K562 (cell line): ENCODE results near the gene NDUFB3. TPM values are rescaled to one million over a fixed set of nuclear protein-coding genes. Genes with fewer than 3 reads are reported as not detected.

Experiments
- BACH1 ChIP-seq: fragments of 200-800 bp; sonication (Bioruptor generic); IDR thresholded peaks from 2 replicates; pipeline ENCODE4 v1.6.1; 2016; ENCODE audit warnings: missing genetic modification characterization, missing compliant biosample characterization
- CC2D1A ChIP-seq: fragments of 450-650 bp; IDR thresholded peaks from 2 replicates; pipeline ENCODE4 v1.6.1; 2017; ENCODE audit warnings: mild to moderate bottlenecking
- ELF2 ChIP-seq: fragments of 250-450 bp; sonication (Bioruptor Pico); IDR thresholded peaks from 2 replicates; pipeline ENCODE4 v1.5.0; 2021; ENCODE audit warnings: mild to moderate bottlenecking
- FIP1L1 ChIP-seq: fragments of 200-400 bp; formaldehyde crosslinking; IDR thresholded peaks from 2 replicates; pipeline ENCODE4 v1.6.1; 2018; ENCODE audit warnings: mild to moderate bottlenecking, low read depth, low read length; ENCODE audit not compliant: poor library complexity, severe bottlenecking
- LARP7 ChIP-seq: fragments of 450-650 bp; IDR thresholded peaks from 2 replicates; pipeline ENCODE4 v1.6.1; 2016
- MNT ChIP-seq, 2 experiments: fragments of 450-650 bp; conservative IDR thresholded peaks; 2 replicates each; pipeline ENCODE4 v1.6.1; 2017; ENCODE audit warnings: mild to moderate bottlenecking in 2 of 2, moderate library complexity in 2 of 2
- NCOA1 ChIP-seq: fragments of 450-650 bp; IDR thresholded peaks from 2 replicates; pipeline ENCODE4 v1.6.1; 2016; ENCODE audit warnings: low read depth
- NONO ChIP-seq, 2 experiments: fragments of 200-400 bp in 1 of 2; fragments of 450-650 bp in 1 of 2; formaldehyde crosslinking in 1 of 2; IDR thresholded peaks; 2 replicates each; pipeline ENCODE4 v1.6.1; 2017; ENCODE audit warnings: low read depth in 2 of 2, mild to moderate bottlenecking in 2 of 2, moderate library complexity in 2 of 2, low read length in 1 of 2
- NR3C1 ChIP-seq: sonication (generic); formaldehyde crosslinking; IDR thresholded peaks from 2 replicates; pipeline ENCODE4 v1.8.1; 2022; ENCODE audit warnings: missing genetic modification reagents
- RBFOX2 ChIP-seq: fragments of 200-400 bp; formaldehyde crosslinking; IDR thresholded peaks from 2 replicates; pipeline ENCODE4 v1.6.1; 2017; ENCODE audit warnings: low read depth, mild to moderate bottlenecking, low read length, moderate library complexity
- SP2 ChIP-seq: IDR thresholded peaks from 2 replicates; pipeline ENCODE4 v1.6.1; 2011; ENCODE audit warnings: mild to moderate bottlenecking, low read depth, low read length, moderate library complexity; ENCODE audit not compliant: poor library complexity, severe bottlenecking; ENCODE audit errors: extremely low read depth
- TAF1 ChIP-seq: IDR thresholded peaks from 2 replicates; pipeline ENCODE4 v1.6.1; 2011; ENCODE audit warnings: mild to moderate bottlenecking, low read length, moderate library complexity; ENCODE audit not compliant: insufficient read depth, control insufficient read depth, severe bottlenecking; ENCODE audit errors: extremely low read depth
- ZNF766 ChIP-seq: fragments of 200-800 bp; sonication (Bioruptor generic); conservative IDR thresholded peaks from 2 replicates; pipeline ENCODE4 v1.6.1; 2016; ENCODE audit warnings: missing genetic modification characterization, missing compliant biosample characterization
- polyA plus RNA-seq, 8 experiments: library from polyadenylated mRNA; depleted of rRNA in 4 of 8; stranded (reverse) in 5 of 8; unstranded in 3 of 8; fragments of >200 nt; fragmentation: Nextera tagmentation in 2 of 8; fragmentation: Illumina TruSeq in 1 of 8; extraction: Ambion mirVana in 2 of 8; extraction: Trizol in 1 of 8; gene quantifications; 2 replicates each; pipeline versions ENCODE4 v1.2.1 to v1.2.3, GENCODE V29; 2011 to 2014; ENCODE audit warnings: inconsistent platforms in 1 of 8, missing spikeins in 1 of 8
- total RNA-seq, 7 experiments: library from RNA; depleted of rRNA in 6 of 7; stranded (reverse); fragments of >200 nt in 6 of 7; fragmentation: Illumina TruSeq in 2 of 7; extraction: Trizol in 2 of 7; gene quantifications; 2 replicates each; pipeline versions ENCODE4 v1.2.1 to v1.2.3, GENCODE V29; 2011 to 2021; ENCODE audit warnings: low replicate concordance in 1 of 7
- TF ChIP-seq, protein P1 (sequence below): sonication (generic); formaldehyde crosslinking; IDR thresholded peaks from 2 replicates; pipeline ENCODE4 v1.8.1; 2023; ENCODE audit warnings: mild to moderate bottlenecking, missing genetic modification reagents
- TF ChIP-seq, protein P2 (sequence below): fragments of 250-450 bp; sonication (Bioruptor Pico); IDR thresholded peaks from 2 replicates; pipeline ENCODE4 v1.9.0; 2021; ENCODE audit warnings: mild to moderate bottlenecking
- TF ChIP-seq, protein P3 (sequence below): fragments of 450-650 bp; IDR thresholded peaks from 2 replicates; pipeline ENCODE4 v1.6.1; 2016; ENCODE audit warnings: antibody characterized with exemption
- TF ChIP-seq, protein P4 (sequence below): sonication (generic); formaldehyde crosslinking; IDR thresholded peaks from 2 replicates; pipeline ENCODE4 v1.8.0; 2022; ENCODE audit warnings: mild to moderate bottlenecking, missing genetic modification reagents

The NDUFB3 gene
- total and polyA plus RNA-seq, 9 of the 15 experiments (the other 6 are each of a cell fraction or from before 2014, with no cell fraction given): 126 to 786 (median 156) TPM

GRCh38 chr2:201118121-201118960 lies 46.5 kb downstream of the NDUFB3 start (continued):
- TF ChIP-seq CC2D1A: no peak
- TF ChIP-seq NONO (IDR thresholded peaks at IDR 0.05; ENCODE audit: low read depth in 2 of 2, low read length in 1 of 2): no peak
- TF ChIP-seq, protein P1, sequence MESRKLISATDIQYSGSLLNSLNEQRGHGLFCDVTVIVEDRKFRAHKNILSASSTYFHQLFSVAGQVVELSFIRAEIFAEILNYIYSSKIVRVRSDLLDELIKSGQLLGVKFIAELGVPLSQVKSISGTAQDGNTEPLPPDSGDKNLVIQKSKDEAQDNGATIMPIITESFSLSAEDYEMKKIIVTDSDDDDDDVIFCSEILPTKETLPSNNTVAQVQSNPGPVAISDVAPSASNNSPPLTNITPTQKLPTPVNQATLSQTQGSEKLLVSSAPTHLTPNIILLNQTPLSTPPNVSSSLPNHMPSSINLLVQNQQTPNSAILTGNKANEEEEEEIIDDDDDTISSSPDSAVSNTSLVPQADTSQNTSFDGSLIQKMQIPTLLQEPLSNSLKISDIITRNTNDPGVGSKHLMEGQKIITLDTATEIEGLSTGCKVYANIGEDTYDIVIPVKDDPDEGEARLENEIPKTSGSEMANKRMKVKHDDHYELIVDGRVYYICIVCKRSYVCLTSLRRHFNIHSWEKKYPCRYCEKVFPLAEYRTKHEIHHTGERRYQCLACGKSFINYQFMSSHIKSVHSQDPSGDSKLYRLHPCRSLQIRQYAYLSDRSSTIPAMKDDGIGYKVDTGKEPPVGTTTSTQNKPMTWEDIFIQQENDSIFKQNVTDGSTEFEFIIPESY (CRISPR knock-in tag): no peak
- TF ChIP-seq NR3C1 (CRISPR knock-in tag): no peak
- TF ChIP-seq, protein P2, sequence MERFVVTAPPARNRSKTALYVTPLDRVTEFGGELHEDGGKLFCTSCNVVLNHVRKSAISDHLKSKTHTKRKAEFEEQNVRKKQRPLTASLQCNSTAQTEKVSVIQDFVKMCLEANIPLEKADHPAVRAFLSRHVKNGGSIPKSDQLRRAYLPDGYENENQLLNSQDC (CRISPR knock-in tag): no peak
- TF ChIP-seq, protein P3, sequence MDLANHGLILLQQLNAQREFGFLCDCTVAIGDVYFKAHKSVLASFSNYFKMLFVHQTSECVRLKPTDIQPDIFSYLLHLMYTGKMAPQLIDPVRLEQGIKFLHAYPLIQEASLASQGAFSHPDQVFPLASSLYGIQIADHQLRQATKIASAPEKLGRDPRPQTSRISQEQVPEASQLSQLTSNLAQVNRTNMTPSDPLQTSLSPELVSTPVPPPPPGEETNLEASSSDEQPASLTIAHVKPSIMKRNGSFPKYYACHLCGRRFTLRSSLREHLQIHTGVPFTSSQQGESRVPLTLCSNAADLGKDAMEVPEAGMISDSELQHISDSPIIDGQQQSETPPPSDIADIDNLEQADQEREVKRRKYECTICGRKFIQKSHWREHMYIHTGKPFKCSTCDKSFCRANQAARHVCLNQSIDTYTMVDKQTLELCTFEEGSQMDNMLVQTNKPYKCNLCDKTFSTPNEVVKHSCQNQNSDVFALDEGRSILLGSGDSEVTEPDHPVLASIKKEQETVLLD: peak; percentile 78; the same call in 1 of the 2 replicates
- TF ChIP-seq MNT (conservative IDR thresholded peaks at IDR 0.05): peak; percentile 43 to 63; a peak in 3 of 4 replicates
- no peak for TF ChIP-seq BACH1 (tag)
- no peak for TF ChIP-seq SP2
- no peak for TF ChIP-seq NCOA1
- no peak for TF ChIP-seq LARP7
- peak; percentile 81 for TF ChIP-seq RBFOX2
- TF ChIP-seq, protein P4, sequence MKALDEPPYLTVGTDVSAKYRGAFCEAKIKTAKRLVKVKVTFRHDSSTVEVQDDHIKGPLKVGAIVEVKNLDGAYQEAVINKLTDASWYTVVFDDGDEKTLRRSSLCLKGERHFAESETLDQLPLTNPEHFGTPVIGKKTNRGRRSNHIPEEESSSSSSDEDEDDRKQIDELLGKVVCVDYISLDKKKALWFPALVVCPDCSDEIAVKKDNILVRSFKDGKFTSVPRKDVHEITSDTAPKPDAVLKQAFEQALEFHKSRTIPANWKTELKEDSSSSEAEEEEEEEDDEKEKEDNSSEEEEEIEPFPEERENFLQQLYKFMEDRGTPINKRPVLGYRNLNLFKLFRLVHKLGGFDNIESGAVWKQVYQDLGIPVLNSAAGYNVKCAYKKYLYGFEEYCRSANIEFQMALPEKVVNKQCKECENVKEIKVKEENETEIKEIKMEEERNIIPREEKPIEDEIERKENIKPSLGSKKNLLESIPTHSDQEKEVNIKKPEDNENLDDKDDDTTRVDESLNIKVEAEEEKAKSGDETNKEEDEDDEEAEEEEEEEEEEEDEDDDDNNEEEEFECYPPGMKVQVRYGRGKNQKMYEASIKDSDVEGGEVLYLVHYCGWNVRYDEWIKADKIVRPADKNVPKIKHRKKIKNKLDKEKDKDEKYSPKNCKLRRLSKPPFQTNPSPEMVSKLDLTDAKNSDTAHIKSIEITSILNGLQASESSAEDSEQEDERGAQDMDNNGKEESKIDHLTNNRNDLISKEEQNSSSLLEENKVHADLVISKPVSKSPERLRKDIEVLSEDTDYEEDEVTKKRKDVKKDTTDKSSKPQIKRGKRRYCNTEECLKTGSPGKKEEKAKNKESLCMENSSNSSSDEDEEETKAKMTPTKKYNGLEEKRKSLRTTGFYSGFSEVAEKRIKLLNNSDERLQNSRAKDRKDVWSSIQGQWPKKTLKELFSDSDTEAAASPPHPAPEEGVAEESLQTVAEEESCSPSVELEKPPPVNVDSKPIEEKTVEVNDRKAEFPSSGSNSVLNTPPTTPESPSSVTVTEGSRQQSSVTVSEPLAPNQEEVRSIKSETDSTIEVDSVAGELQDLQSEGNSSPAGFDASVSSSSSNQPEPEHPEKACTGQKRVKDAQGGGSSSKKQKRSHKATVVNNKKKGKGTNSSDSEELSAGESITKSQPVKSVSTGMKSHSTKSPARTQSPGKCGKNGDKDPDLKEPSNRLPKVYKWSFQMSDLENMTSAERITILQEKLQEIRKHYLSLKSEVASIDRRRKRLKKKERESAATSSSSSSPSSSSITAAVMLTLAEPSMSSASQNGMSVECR (CRISPR knock-in tag): no peak; the same call in 1 of the 2 replicates
- peak; percentile 66 for TF ChIP-seq TAF1
- TF ChIP-seq ELF2 (CRISPR knock-in tag): no peak
- TF ChIP-seq FIP1L1: no peak
- TF ChIP-seq ZNF766: no peak; the same call in 1 of the 2 replicates
